Loucy (cell line): ENCODE measurements around the gene GALNT9.

Experiments
- EZH2phosphoT487 ChIP-seq: fragments of 200-600 bp; IDR thresholded peaks from 2 replicates; pipeline ENCODE4 v1.6.1; 2018; ENCODE audit warnings: antibody characterized with exemption, mild to moderate bottlenecking, moderate library complexity, borderline replicate concordance
- TF ChIP-seq, protein P1 (sequence below): fragments of 200-600 bp; sonication (generic); conservative IDR thresholded peaks from 2 replicates; pipeline ENCODE4 v1.5.1; 2014; ENCODE audit warnings: mild to moderate bottlenecking, antibody characterized with exemption, low read length

DNA sequence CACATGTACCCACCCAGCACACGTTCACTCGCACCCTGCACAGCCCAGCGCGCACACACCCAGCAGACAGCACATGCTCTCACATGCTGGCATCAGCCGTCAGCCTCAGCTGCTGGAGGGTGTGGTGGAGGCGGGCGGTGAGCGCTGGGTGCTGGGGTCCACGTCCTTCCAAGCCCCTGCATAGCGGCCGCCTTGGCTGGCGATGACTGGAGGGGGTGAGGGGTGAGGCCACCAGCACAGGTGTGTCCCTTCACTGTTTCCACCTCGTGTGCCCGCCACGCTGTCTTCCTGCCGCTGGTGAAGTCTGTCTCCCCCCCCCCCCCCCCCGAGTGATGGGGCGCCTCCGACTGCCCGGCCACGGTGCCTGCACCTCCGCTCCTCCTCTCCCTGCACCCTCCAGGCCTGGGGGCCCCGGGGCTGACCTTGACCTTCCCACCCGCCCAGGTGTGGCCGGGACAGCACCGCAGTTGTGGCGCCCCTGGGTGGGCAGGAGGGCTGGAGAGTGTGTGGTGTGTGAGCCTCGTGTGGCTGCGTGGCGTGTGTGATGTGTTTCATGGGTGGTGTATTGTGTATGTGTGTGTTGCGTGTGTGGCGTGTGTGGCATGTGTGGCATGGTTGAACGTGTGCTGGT is 147.7 kb downstream of the GALNT9 start:
- TF ChIP-seq, protein P1, sequence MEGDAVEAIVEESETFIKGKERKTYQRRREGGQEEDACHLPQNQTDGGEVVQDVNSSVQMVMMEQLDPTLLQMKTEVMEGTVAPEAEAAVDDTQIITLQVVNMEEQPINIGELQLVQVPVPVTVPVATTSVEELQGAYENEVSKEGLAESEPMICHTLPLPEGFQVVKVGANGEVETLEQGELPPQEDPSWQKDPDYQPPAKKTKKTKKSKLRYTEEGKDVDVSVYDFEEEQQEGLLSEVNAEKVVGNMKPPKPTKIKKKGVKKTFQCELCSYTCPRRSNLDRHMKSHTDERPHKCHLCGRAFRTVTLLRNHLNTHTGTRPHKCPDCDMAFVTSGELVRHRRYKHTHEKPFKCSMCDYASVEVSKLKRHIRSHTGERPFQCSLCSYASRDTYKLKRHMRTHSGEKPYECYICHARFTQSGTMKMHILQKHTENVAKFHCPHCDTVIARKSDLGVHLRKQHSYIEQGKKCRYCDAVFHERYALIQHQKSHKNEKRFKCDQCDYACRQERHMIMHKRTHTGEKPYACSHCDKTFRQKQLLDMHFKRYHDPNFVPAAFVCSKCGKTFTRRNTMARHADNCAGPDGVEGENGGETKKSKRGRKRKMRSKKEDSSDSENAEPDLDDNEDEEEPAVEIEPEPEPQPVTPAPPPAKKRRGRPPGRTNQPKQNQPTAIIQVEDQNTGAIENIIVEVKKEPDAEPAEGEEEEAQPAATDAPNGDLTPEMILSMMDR, result no peak
- no peak for TF ChIP-seq EZH2phosphoT487
